Glomerular endothelial cell (primary cell): ENCODE data around the gene SLIT1. TPM values are rescaled to one million over a fixed set of nuclear protein-coding genes. Genes with fewer than 3 reads are reported as not detected.

Experiments used
- DNase-seq: peaks from one replicate; pipeline ENCODE4 v3.0.0-alpha.2; 2011; ENCODE audit warnings: low read depth, low spot score; ENCODE audit errors: extremely low read depth
- total RNA-seq: library from RNA; depleted of rRNA; stranded (reverse); fragments of >200 nt; gene quantifications from 2 replicates; pipeline ENCODE4 v1.2.3, GENCODE V29; 2015

Gene SLIT1
- total RNA-seq, 1 donor from 2014 or later: not detected

GRCh38 chr10:97174276-97174775, 11.4 kb downstream of the SLIT1 start:
- no peak for DNase-seq

GRCh38 chr10:97173036-97173435, 12.7 kb downstream of the SLIT1 start:
- no peak for DNase-seq

- no peak for DNase-seq
These were observed 14.8 kb downstream of the SLIT1 start for GRCh38 chr10:97171001-97171400.

- DNase-seq: no peak
These were observed 15.7 kb downstream of the SLIT1 start for GRCh38 chr10:97169911-97170693.

GRCh38 chr10:97169063-97169462, 16.7 kb downstream of the SLIT1 start:
- DNase-seq: no peak

- no peak for DNase-seq
These were observed 17.1 kb downstream of the SLIT1 start for GRCh38 chr10:97168645-97169044.

GRCh38 chr10:97165499-97165898, 20.3 kb downstream of the SLIT1 start:
- DNase-seq: no peak

GRCh38 chr10:97163781-97164501, 21.8 kb downstream of the SLIT1 start:
- DNase-seq: no peak

- DNase-seq: no peak
These were observed 22.6 kb downstream of the SLIT1 start for GRCh38 chr10:97163181-97163580.

GRCh38 chr10:97159646-97160305, 26.0 kb downstream of the SLIT1 start:
- no peak for DNase-seq

GRCh38 chr10:97157578-97158095, 28.1 kb downstream of the SLIT1 start:
- DNase-seq: no peak

- no peak for DNase-seq
These were observed 31.0 kb downstream of the SLIT1 start for GRCh38 chr10:97154781-97155180.

GRCh38 chr10:97154162-97154561, 31.6 kb downstream of the SLIT1 start:
- DNase-seq: no peak

- no peak for DNase-seq
These were observed 32.4 kb downstream of the SLIT1 start for GRCh38 chr10:97153270-97153850.

GRCh38 chr10:97151307-97151914, 34.3 kb downstream of the SLIT1 start:
- DNase-seq: no peak

- no peak for DNase-seq
These were observed 35.1 kb downstream of the SLIT1 start for GRCh38 chr10:97150616-97151015.

GRCh38 chr10:97150013-97150595, 35.7 kb downstream of the SLIT1 start:
- no peak for DNase-seq

- DNase-seq: no peak
These were observed 36.7 kb downstream of the SLIT1 start for GRCh38 chr10:97149079-97149531.

GRCh38 chr10:97144297-97144696, 41.5 kb downstream of the SLIT1 start:
- no peak for DNase-seq

GRCh38 chr10:97142834-97143233, 42.9 kb downstream of the SLIT1 start:
- no peak for DNase-seq
